WTC11 (cell line): ENCODE data around the gene DOK7. TPM values are rescaled to one million over a fixed set of nuclear protein-coding genes. Genes with fewer than 3 reads are reported as not detected.

Experiments used
- ATAC-seq: fragments of 200-7000 bp; cut with Tn5 transposase; 2 replicates; pipeline ENCODE4 v1.10.0; 2021; ENCODE audit warnings: mild to moderate bottlenecking, moderate library complexity
- CTCF ChIA-PET: fragments of 300-600 bp; sonication (Branson Sonifier 250); formaldehyde crosslinking; loops from one replicate; lab custom pipeline; 2021; ENCODE audit warnings: antibody characterized with exemption; lab: Charles Lee
- POLR2A ChIA-PET: fragments of 350-600 bp; sonication (Branson Sonifier 250); formaldehyde crosslinking; loops from one replicate; lab custom pipeline; 2021; ENCODE audit warnings: antibody characterized with exemption; lab: Charles Lee
- DNase-seq: peaks from one replicate; pipeline ENCODE4 v3.0.0; 2021; ENCODE audit warnings: low spot score
- H3K27ac Mint-ChIP-seq: 2 replicates; pipeline ENCODE4 v1.8.0; 2021; ENCODE audit warnings: mixed read lengths
- H3K27me3 Mint-ChIP-seq: 2 replicates; pipeline ENCODE4 v1.8.0; 2021; ENCODE audit warnings: low read depth, mild to moderate bottlenecking, moderate library complexity, mixed read lengths
- H3K36me3 Mint-ChIP-seq: 2 replicates; pipeline ENCODE4 v1.8.0; 2021; ENCODE audit warnings: mixed read lengths
- H3K4me1 Mint-ChIP-seq: 2 replicates; pipeline ENCODE4 v1.8.0; 2022; ENCODE audit warnings: mixed read lengths
- H3K4me3 Mint-ChIP-seq: 2 replicates; pipeline ENCODE4 v1.8.0; 2021; ENCODE audit warnings: mild to moderate bottlenecking, moderate library complexity, mixed read lengths
- H3K9me3 Mint-ChIP-seq: 2 replicates; pipeline ENCODE4 v1.8.0; 2021; ENCODE audit warnings: mixed read lengths
- ATF1 ChIP-seq: sonication (generic); formaldehyde crosslinking; IDR thresholded peaks from 2 replicates; pipeline ENCODE4 v1.8.1; 2023; ENCODE audit warnings: mild to moderate bottlenecking, moderate library complexity, missing genetic modification reagents
- CREB1 ChIP-seq: sonication (generic); formaldehyde crosslinking; IDR thresholded peaks from 2 replicates; pipeline ENCODE4 v1.8.0; 2023; ENCODE audit warnings: mild to moderate bottlenecking, missing genetic modification reagents
- FOXK1 ChIP-seq: sonication (generic); formaldehyde crosslinking; IDR thresholded peaks from 2 replicates; pipeline ENCODE4 v1.8.0; 2022; ENCODE audit warnings: mild to moderate bottlenecking, moderate library complexity, missing genetic modification reagents
- GABPB1 ChIP-seq: sonication (generic); formaldehyde crosslinking; IDR thresholded peaks from 2 replicates; pipeline ENCODE4 v1.8.1; 2023; ENCODE audit warnings: mild to moderate bottlenecking, missing genetic modification reagents
- GRHL2 ChIP-seq: fragments of 250-450 bp; sonication (Bioruptor Pico); IDR thresholded peaks from 2 replicates; pipeline ENCODE4 v1.8.0; 2022; ENCODE audit warnings: mild to moderate bottlenecking, moderate library complexity; ENCODE audit not compliant: insufficient replicate concordance, severe bottlenecking
- JUN ChIP-seq: sonication (generic); formaldehyde crosslinking; IDR thresholded peaks from 2 replicates; pipeline ENCODE4 v1.8.0; 2023; ENCODE audit warnings: mild to moderate bottlenecking, missing genetic modification reagents
- NR1H2 ChIP-seq: sonication (generic); formaldehyde crosslinking; IDR thresholded peaks from 2 replicates; pipeline ENCODE4 v1.9.0; 2021; ENCODE audit warnings: mild to moderate bottlenecking, moderate library complexity, missing genetic modification reagents
- TCF7 ChIP-seq: sonication (generic); formaldehyde crosslinking; IDR thresholded peaks from 2 replicates; pipeline ENCODE4 v1.8.0; 2022; ENCODE audit warnings: mild to moderate bottlenecking, low read depth, missing genetic modification reagents, moderate library complexity
- TEAD1 ChIP-seq: sonication (generic); formaldehyde crosslinking; IDR thresholded peaks from 2 replicates; pipeline ENCODE4 v1.8.0; 2022; ENCODE audit warnings: mild to moderate bottlenecking, missing genetic modification reagents
- ZBTB21 ChIP-seq: sonication (generic); formaldehyde crosslinking; IDR thresholded peaks from 2 replicates; pipeline ENCODE4 v1.8.1; 2023; ENCODE audit warnings: mild to moderate bottlenecking, missing genetic modification reagents, borderline replicate concordance
- ZNF121 ChIP-seq: sonication (generic); formaldehyde crosslinking; IDR thresholded peaks from 2 replicates; pipeline ENCODE4 v1.8.0; 2023; ENCODE audit warnings: missing genetic modification reagents
- ZNF138 ChIP-seq: sonication (generic); formaldehyde crosslinking; conservative IDR thresholded peaks from 2 replicates; pipeline ENCODE4 v1.8.1; 2022; ENCODE audit warnings: mild to moderate bottlenecking, moderate library complexity, missing genetic modification reagents
- total RNA-seq: library from RNA; stranded (reverse); gene quantifications from 3 replicates; pipeline ENCODE4 v1.2.3, GENCODE V29; 2021
- TF ChIP-seq, protein P1 (sequence below): sonication (generic); formaldehyde crosslinking; conservative IDR thresholded peaks from 2 replicates; pipeline ENCODE4 v1.8.1; 2022; ENCODE audit warnings: mild to moderate bottlenecking, missing genetic modification reagents
- TF ChIP-seq, protein P2 (sequence below): fragments of 250-450 bp; sonication (Bioruptor Pico); IDR thresholded peaks from 2 replicates; pipeline ENCODE4 v1.9.0; 2021; ENCODE audit warnings: moderate library complexity, mild to moderate bottlenecking, inconsistent platforms, borderline replicate concordance
- TF ChIP-seq, protein P3 (sequence below): fragments of 250-450 bp; sonication (Bioruptor Pico); IDR thresholded peaks from 2 replicates; pipeline ENCODE4 v2.1.2; 2022; ENCODE audit warnings: mild to moderate bottlenecking, moderate library complexity
- TF ChIP-seq, protein P4 (sequence below): sonication (generic); formaldehyde crosslinking; IDR thresholded peaks from 2 replicates; pipeline ENCODE4 v1.8.1; 2022; ENCODE audit warnings: missing genetic modification reagents, borderline replicate concordance
- TF ChIP-seq, protein P5 (sequence below): sonication (generic); formaldehyde crosslinking; IDR thresholded peaks from 2 replicates; pipeline ENCODE4 v1.8.0; 2022; ENCODE audit warnings: mild to moderate bottlenecking, missing genetic modification reagents
- TF ChIP-seq, protein P6 (sequence below): sonication (generic); formaldehyde crosslinking; IDR thresholded peaks from 2 replicates; pipeline ENCODE4 v1.8.1; 2023; ENCODE audit warnings: mild to moderate bottlenecking, missing genetic modification reagents, borderline replicate concordance
- TF ChIP-seq, protein P7 (sequence below): sonication (generic); formaldehyde crosslinking; IDR thresholded peaks from 2 replicates; pipeline ENCODE4 v1.8.0; 2023; ENCODE audit warnings: missing genetic modification reagents, mild to moderate bottlenecking, borderline replicate concordance

The DOK7 gene
- total RNA-seq, 1 experiment from 2014 or later, result 0.22 TPM

DNA sequence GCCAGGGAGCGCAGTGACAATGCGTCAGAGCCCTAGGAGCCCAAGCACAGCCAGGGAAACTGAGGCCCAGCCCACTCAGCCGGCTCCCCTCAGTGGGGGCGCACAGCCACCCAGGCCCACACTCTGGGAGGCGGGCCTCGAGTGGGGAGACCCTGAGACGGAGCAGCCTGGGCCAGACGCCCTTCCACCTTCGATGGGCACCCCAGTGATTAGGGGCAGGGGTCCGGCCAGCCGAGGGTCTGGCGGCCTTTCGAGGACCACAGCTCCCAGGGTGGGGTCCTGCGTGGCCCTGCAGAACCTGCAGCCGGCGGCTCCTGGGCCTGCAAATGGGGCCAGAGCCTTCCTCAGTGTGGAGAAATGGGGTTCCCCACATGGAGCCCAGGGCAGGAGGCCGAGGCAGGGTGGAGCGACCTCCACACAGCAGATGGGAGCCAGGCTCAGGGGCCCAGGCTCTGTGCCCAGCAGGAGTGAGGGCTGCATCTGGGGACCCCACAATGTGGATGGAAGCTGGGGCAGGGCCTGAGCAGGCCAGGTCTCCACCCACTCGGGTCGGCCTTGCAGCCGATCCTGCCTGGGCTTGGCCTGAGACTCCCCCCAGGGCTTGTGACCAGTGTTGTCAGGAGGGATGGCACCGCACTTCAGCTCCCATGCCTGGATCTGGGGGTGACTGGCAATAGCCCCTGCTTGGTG, 16.3 kb upstream of the DOK7 start (continued):
- TF ChIP-seq, protein P1, sequence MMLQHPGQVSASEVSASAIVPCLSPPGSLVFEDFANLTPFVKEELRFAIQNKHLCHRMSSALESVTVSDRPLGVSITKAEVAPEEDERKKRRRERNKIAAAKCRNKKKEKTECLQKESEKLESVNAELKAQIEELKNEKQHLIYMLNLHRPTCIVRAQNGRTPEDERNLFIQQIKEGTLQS (CRISPR knock-in tag), result no peak
- TF ChIP-seq TCF7 (CRISPR knock-in tag) (no peak), JUN (CRISPR knock-in tag) (no peak)
- TF ChIP-seq, protein P2, sequence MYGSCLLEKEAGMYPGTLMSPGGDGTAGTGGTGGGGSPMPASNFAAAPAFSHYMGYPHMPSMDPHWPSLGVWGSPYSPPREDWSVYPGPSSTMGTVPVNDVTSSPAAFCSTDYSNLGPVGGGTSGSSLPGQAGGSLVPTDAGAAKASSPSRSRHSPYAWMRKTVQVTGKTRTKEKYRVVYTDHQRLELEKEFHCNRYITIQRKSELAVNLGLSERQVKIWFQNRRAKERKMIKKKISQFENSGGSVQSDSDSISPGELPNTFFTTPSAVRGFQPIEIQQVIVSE (CRISPR knock-in tag), result no peak

DNA sequence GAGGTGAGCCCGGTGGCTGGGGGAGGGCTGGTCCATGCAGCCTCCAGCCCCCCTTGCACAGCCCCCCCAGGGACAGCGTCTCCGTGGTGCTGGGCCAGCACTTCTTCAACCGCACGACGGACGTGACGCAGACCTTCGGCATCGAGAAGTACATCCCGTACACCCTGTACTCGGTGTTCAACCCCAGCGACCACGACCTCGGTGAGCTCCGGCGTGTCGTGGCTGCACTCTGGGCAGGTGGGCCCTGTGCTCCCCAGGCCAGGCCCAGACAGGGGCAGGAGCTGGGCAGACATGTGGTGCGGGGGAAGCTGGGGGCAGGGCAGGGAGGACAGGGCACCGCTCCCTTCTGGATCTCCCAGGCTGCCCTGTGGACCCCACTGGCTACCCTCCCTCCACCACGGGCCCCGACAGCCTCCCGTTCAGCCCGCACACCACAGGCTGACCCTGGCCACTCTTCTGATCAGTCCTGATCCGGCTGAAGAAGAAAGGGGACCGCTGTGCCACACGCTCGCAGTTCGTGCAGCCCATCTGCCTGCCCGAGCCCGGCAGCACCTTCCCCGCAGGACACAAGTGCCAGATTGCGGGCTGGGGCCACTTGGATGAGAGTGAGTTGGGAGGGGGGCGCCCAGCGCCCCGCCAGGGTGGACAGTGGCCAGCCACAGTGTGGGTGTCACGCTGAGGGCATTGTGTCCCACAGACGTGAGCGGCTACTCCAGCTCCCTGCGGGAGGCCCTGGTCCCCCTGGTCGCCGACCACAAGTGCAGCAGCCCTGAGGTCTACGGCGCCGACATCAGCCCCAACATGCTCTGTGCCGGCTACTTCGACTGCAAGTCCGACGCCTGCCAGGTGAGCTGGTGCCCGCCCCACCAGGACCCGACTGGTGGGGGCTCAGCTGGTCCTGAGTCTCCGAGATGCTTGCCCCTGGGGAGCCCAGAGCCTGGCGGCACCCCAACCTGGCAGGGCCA, 15.4 kb upstream of the DOK7 start:
- H3K27ac Mint-ChIP-seq, result no peak overlapping the region
- H3K4me3 Mint-ChIP-seq, result no peak overlapping the region
- DNase-seq (no peak), ATAC-seq (no peak)
- H3K36me3 Mint-ChIP-seq, result no peaks in the 10 kb centered on the region
- H3K27me3 Mint-ChIP-seq, result peaks cover 12% of the 10 kb centered on the region; the same call in 1 of the 2 replicates
- H3K4me1 Mint-ChIP-seq, result no peaks in the 10 kb centered on the region
- CTCF ChIA-PET, result interaction anchor here (0.6 to 2.5 kb wide), 7 partner anchors 32 to 345 kb away, joined by 3 to 14 read pairs (median 4); no protein-coding TSS in a partner anchor
- no peaks in the 10 kb centered on the region for H3K9me3 Mint-ChIP-seq
- TF ChIP-seq TEAD1 (CRISPR knock-in tag), result no peak
- TF ChIP-seq CREB1 (CRISPR knock-in tag), result no peak
- TF ChIP-seq ZNF121 (CRISPR knock-in tag), result no peak
- TF ChIP-seq, protein P3, sequence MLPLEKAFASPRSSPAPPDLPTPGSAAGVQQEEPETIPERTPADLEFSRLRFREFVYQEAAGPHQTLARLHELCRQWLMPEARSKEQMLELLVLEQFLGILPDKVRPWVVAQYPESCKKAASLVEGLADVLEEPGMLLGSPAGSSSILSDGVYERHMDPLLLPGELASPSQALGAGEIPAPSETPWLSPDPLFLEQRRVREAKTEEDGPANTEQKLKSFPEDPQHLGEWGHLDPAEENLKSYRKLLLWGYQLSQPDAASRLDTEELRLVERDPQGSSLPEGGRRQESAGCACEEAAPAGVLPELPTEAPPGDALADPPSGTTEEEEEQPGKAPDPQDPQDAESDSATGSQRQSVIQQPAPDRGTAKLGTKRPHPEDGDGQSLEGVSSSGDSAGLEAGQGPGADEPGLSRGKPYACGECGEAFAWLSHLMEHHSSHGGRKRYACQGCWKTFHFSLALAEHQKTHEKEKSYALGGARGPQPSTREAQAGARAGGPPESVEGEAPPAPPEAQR, result no peak
- TF ChIP-seq, protein P4, sequence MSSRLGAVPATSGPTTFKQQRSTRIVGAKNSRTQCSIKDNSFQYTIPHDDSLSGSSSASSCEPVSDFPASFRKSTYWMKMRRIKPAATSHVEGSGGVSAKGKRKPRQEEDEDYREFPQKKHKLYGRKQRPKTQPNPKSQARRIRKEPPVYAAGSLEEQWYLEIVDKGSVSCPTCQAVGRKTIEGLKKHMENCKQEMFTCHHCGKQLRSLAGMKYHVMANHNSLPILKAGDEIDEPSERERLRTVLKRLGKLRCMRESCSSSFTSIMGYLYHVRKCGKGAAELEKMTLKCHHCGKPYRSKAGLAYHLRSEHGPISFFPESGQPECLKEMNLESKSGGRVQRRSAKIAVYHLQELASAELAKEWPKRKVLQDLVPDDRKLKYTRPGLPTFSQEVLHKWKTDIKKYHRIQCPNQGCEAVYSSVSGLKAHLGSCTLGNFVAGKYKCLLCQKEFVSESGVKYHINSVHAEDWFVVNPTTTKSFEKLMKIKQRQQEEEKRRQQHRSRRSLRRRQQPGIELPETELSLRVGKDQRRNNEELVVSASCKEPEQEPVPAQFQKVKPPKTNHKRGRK (CRISPR knock-in tag), result no peak
- TF ChIP-seq, protein P5, sequence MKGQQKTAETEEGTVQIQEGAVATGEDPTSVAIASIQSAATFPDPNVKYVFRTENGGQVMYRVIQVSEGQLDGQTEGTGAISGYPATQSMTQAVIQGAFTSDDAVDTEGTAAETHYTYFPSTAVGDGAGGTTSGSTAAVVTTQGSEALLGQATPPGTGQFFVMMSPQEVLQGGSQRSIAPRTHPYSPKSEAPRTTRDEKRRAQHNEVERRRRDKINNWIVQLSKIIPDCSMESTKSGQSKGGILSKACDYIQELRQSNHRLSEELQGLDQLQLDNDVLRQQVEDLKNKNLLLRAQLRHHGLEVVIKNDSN (CRISPR knock-in tag), result no peak
- no peak for TF ChIP-seq FOXK1 (CRISPR knock-in tag)
- TF ChIP-seq ATF1 (CRISPR knock-in tag), result no peak
- no peak for TF ChIP-seq GABPB1 (CRISPR knock-in tag)
- no peak for TF ChIP-seq NR1H2 (CRISPR knock-in tag)
- TF ChIP-seq ZBTB21 (CRISPR knock-in tag), result no peak
- TF ChIP-seq GRHL2, result no peak
- TF ChIP-seq, protein P2 (CRISPR knock-in tag), result no peak
- TF ChIP-seq, protein P6, sequence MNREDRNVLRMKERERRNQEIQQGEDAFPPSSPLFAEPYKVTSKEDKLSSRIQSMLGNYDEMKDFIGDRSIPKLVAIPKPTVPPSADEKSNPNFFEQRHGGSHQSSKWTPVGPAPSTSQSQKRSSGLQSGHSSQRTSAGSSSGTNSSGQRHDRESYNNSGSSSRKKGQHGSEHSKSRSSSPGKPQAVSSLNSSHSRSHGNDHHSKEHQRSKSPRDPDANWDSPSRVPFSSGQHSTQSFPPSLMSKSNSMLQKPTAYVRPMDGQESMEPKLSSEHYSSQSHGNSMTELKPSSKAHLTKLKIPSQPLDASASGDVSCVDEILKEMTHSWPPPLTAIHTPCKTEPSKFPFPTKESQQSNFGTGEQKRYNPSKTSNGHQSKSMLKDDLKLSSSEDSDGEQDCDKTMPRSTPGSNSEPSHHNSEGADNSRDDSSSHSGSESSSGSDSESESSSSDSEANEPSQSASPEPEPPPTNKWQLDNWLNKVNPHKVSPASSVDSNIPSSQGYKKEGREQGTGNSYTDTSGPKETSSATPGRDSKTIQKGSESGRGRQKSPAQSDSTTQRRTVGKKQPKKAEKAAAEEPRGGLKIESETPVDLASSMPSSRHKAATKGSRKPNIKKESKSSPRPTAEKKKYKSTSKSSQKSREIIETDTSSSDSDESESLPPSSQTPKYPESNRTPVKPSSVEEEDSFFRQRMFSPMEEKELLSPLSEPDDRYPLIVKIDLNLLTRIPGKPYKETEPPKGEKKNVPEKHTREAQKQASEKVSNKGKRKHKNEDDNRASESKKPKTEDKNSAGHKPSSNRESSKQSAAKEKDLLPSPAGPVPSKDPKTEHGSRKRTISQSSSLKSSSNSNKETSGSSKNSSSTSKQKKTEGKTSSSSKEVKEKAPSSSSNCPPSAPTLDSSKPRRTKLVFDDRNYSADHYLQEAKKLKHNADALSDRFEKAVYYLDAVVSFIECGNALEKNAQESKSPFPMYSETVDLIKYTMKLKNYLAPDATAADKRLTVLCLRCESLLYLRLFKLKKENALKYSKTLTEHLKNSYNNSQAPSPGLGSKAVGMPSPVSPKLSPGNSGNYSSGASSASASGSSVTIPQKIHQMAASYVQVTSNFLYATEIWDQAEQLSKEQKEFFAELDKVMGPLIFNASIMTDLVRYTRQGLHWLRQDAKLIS (CRISPR knock-in tag), result no peak
- TF ChIP-seq, protein P7, sequence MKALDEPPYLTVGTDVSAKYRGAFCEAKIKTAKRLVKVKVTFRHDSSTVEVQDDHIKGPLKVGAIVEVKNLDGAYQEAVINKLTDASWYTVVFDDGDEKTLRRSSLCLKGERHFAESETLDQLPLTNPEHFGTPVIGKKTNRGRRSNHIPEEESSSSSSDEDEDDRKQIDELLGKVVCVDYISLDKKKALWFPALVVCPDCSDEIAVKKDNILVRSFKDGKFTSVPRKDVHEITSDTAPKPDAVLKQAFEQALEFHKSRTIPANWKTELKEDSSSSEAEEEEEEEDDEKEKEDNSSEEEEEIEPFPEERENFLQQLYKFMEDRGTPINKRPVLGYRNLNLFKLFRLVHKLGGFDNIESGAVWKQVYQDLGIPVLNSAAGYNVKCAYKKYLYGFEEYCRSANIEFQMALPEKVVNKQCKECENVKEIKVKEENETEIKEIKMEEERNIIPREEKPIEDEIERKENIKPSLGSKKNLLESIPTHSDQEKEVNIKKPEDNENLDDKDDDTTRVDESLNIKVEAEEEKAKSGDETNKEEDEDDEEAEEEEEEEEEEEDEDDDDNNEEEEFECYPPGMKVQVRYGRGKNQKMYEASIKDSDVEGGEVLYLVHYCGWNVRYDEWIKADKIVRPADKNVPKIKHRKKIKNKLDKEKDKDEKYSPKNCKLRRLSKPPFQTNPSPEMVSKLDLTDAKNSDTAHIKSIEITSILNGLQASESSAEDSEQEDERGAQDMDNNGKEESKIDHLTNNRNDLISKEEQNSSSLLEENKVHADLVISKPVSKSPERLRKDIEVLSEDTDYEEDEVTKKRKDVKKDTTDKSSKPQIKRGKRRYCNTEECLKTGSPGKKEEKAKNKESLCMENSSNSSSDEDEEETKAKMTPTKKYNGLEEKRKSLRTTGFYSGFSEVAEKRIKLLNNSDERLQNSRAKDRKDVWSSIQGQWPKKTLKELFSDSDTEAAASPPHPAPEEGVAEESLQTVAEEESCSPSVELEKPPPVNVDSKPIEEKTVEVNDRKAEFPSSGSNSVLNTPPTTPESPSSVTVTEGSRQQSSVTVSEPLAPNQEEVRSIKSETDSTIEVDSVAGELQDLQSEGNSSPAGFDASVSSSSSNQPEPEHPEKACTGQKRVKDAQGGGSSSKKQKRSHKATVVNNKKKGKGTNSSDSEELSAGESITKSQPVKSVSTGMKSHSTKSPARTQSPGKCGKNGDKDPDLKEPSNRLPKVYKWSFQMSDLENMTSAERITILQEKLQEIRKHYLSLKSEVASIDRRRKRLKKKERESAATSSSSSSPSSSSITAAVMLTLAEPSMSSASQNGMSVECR (CRISPR knock-in tag), result no peak
- no peak for TF ChIP-seq ZNF138 (CRISPR knock-in tag)
- POLR2A ChIA-PET, result no interaction called here
